Liver (tissue), 9 donors: ENCODE measurements around the gene NTHL1. TPM values are rescaled to one million over a fixed set of nuclear protein-coding genes. Genes with fewer than 3 reads are reported as not detected.

Experiments
- DNase-seq: peaks from one replicate; pipeline ENCODE4 v3.0.0-alpha.2; 2017; ENCODE audit warnings: low spot score
- H3K27ac ChIP-seq, 2 donors: one replicate each; pipeline ENCODE4 v1.7.0; 2013; ENCODE audit warnings: inconsistent platforms in 2 of 2, low read length in 2 of 2, control low read depth in 1 of 2, low read depth in 1 of 2, mild to moderate bottlenecking in 1 of 2
- H3K27me3 ChIP-seq, 4 donors: one replicate each; pipeline versions ENCODE4 v1.6.1 to v1.7.0; 2013; ENCODE audit warnings: low read length in 3 of 4, inconsistent platforms in 1 of 4, mild to moderate bottlenecking in 1 of 4, moderate library complexity in 1 of 4; ENCODE audit not compliant: control insufficient read depth in 4 of 4, insufficient read depth in 4 of 4
- H3K36me3 ChIP-seq, 4 donors: one replicate each; pipeline versions ENCODE4 v1.6.1 to v1.7.0; 2013; ENCODE audit warnings: low read length in 3 of 4, mild to moderate bottlenecking in 3 of 4, low read depth in 1 of 4, moderate library complexity in 1 of 4; ENCODE audit not compliant: control insufficient read depth in 4 of 4, insufficient read depth in 3 of 4
- H3K4me1 ChIP-seq, 4 donors: one replicate each; pipeline versions ENCODE4 v1.6.1 to v1.7.0; 2013; ENCODE audit warnings: low read length in 3 of 4, mild to moderate bottlenecking in 3 of 4, moderate library complexity in 1 of 4; ENCODE audit not compliant: control insufficient read depth in 4 of 4, insufficient read depth in 4 of 4
- H3K4me3 ChIP-seq, 3 donors: one replicate each; pipeline versions ENCODE4 v1.6.1 to v1.7.0; 2013; ENCODE audit warnings: low read length in 3 of 3, control low read depth in 1 of 3, low read depth in 1 of 3, mild to moderate bottlenecking in 1 of 3
- H3K9ac ChIP-seq, 2 donors: one replicate each; pipeline ENCODE4 v1.7.0; 2013; ENCODE audit warnings: low read length in 2 of 2, mild to moderate bottlenecking in 2 of 2, moderate library complexity in 2 of 2, control low read depth in 1 of 2, low read depth in 1 of 2
- H3K9me3 ChIP-seq, 4 donors: one replicate each; pipeline versions ENCODE4 v1.6.1 to v1.7.0; 2013; ENCODE audit warnings: low read length in 3 of 4; ENCODE audit not compliant: control insufficient read depth in 4 of 4
- EGR1 ChIP-seq, 2 donors: IDR thresholded peaks; 2 replicates each; pipeline ENCODE4 v1.6.1; 2016 to 2018; ENCODE audit warnings: antibody characterized with exemption in 2 of 2, low read depth in 2 of 2
- FOXA1 ChIP-seq: IDR thresholded peaks from 2 replicates; pipeline ENCODE4 v1.6.1; 2016; ENCODE audit warnings: antibody characterized with exemption
- FOXA2 ChIP-seq: IDR thresholded peaks from 2 replicates; pipeline ENCODE4 v1.6.1; 2016; ENCODE audit warnings: antibody characterized with exemption
- GABPA ChIP-seq, 2 donors: IDR thresholded peaks in 1 of 2; conservative IDR thresholded peaks in 1 of 2; 2 replicates each; pipeline ENCODE4 v1.6.1; 2016; ENCODE audit warnings: antibody characterized with exemption in 2 of 2, mild to moderate bottlenecking in 1 of 2, moderate library complexity in 1 of 2
- HNF4A ChIP-seq, 2 donors: conservative IDR thresholded peaks; 2 replicates each; pipeline ENCODE4 v1.6.1; 2016; ENCODE audit warnings: antibody characterized with exemption in 2 of 2, mild to moderate bottlenecking in 2 of 2
- HNF4G ChIP-seq: IDR thresholded peaks from 2 replicates; pipeline ENCODE4 v1.6.1; 2016; ENCODE audit warnings: antibody characterized with exemption
- NR2F2 ChIP-seq: IDR thresholded peaks from 2 replicates; pipeline ENCODE4 v1.6.1; 2016; ENCODE audit warnings: antibody characterized with exemption
- RAD21 ChIP-seq, 2 donors: IDR thresholded peaks; 2 replicates each; pipeline ENCODE4 v1.6.1; 2016; ENCODE audit warnings: antibody characterized with exemption in 2 of 2, mild to moderate bottlenecking in 2 of 2
- REST ChIP-seq: IDR thresholded peaks from 2 replicates; pipeline ENCODE4 v1.6.1; 2016; ENCODE audit warnings: antibody characterized with exemption, mild to moderate bottlenecking
- SP1 ChIP-seq: IDR thresholded peaks from 2 replicates; pipeline ENCODE4 v1.6.1; 2018; ENCODE audit warnings: antibody characterized with exemption, mild to moderate bottlenecking
- YY1 ChIP-seq: IDR thresholded peaks from 2 replicates; pipeline ENCODE4 v1.6.1; 2016; ENCODE audit warnings: antibody characterized with exemption, mild to moderate bottlenecking
- WGBS: extraction: QIAGEN DNeasy Blood & Tissue Kit; methylation state at CpG from one replicate; pipeline ENCODE4 v1.1.7; 2013; 5-methylcytosine and 5-hydroxymethylcytosine counted together
- polyA plus RNA-seq, 2 donors: library from polyadenylated mRNA; stranded (reverse) in 1 of 2; unstranded in 1 of 2; fragments of 200-250 nt in 1 of 2; fragments of >200 nt in 1 of 2; fragmentation: Nextera tagmentation in 1 of 2; extraction: Ambion mirVana in 1 of 2; gene quantifications; one replicate each; pipeline versions ENCODE4 v1.2.1 to v1.2.3, GENCODE V29; 2013 to 2015
- total RNA-seq, 2 donors: library from RNA; depleted of rRNA; stranded (reverse); fragments of >200 nt; gene quantifications; one replicate each; pipeline ENCODE4 v1.2.3, GENCODE V29; 2014
- TF ChIP-seq, protein P1 (sequence below): fragments of 150-350 bp; IDR thresholded peaks from 2 replicates; pipeline ENCODE4 v1.5.1; 2017; ENCODE audit warnings: improper control_type of control experiment, low read depth, low read length; ENCODE audit not compliant: missing input control
- TF ChIP-seq, protein P2 (sequence below): IDR thresholded peaks from 2 replicates; pipeline ENCODE4 v1.6.1; 2016; ENCODE audit warnings: antibody characterized with exemption
- TF ChIP-seq, protein P3 (sequence below): IDR thresholded peaks from 2 replicates; pipeline ENCODE4 v1.6.1; 2016; ENCODE audit warnings: antibody characterized with exemption
- donor health status: healthy.
- donor health status: healthy.
- donor health status: healthy.
- donor health status: healthy.
- donor health status: healthy.

NTHL1 gene
- total and polyA plus RNA-seq, 4 donors: 10.4 to 166 (median 19.1) TPM

- TF ChIP-seq REST (no peak), HNF4A (conservative IDR thresholded peaks at IDR 0.05) (no peak), RAD21 (IDR thresholded peaks at IDR 0.05) (no peak)
Observed at GRCh38 chr16:1991588-1991947, 56.1 kb downstream of the NTHL1 start (continued).

- Histone ChIP-seq H3K27me3 (peaks cover 0 to 9% (median 4%) of the 10 kb centered on the region in 4 donors), H3K4me3 (no peak overlapping the region), H3K4me1 (peaks cover 2 to 31% (median 17%) of the 10 kb centered on the region in 4 donors), H3K9ac (no peak overlapping the region), H3K27ac (no peak overlapping the region), H3K36me3 (peaks cover 0 to 9% (median under 1%) of the 10 kb centered on the region in 4 donors), H3K9me3 (no peaks in the 10 kb centered on the region)
- 17% methylated on average over 18 of the region's 18 CpGs for WGBS
- TF ChIP-seq, protein P1, sequence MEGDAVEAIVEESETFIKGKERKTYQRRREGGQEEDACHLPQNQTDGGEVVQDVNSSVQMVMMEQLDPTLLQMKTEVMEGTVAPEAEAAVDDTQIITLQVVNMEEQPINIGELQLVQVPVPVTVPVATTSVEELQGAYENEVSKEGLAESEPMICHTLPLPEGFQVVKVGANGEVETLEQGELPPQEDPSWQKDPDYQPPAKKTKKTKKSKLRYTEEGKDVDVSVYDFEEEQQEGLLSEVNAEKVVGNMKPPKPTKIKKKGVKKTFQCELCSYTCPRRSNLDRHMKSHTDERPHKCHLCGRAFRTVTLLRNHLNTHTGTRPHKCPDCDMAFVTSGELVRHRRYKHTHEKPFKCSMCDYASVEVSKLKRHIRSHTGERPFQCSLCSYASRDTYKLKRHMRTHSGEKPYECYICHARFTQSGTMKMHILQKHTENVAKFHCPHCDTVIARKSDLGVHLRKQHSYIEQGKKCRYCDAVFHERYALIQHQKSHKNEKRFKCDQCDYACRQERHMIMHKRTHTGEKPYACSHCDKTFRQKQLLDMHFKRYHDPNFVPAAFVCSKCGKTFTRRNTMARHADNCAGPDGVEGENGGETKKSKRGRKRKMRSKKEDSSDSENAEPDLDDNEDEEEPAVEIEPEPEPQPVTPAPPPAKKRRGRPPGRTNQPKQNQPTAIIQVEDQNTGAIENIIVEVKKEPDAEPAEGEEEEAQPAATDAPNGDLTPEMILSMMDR: no peak
- no peak for TF ChIP-seq EGR1 (IDR thresholded peaks at IDR 0.05; ENCODE audit: low read depth in 2 of 2)
- no peak for TF ChIP-seq SP1
- no peak for TF ChIP-seq YY1
- no peak for TF ChIP-seq HNF4G
- TF ChIP-seq RAD21 (IDR thresholded peaks at IDR 0.05): no peak
- TF ChIP-seq FOXA1: no peak
- TF ChIP-seq GABPA (IDR thresholded peaks at IDR 0.05 in 1 of 2, conservative IDR thresholded peaks at IDR 0.05 in 1 of 2): no peak
- TF ChIP-seq FOXA2: no peak
- TF ChIP-seq HNF4A (conservative IDR thresholded peaks at IDR 0.05): no peak
- no peak for TF ChIP-seq NR2F2
- TF ChIP-seq, protein P2, sequence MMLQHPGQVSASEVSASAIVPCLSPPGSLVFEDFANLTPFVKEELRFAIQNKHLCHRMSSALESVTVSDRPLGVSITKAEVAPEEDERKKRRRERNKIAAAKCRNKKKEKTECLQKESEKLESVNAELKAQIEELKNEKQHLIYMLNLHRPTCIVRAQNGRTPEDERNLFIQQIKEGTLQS: no peak
- TF ChIP-seq, protein P3, sequence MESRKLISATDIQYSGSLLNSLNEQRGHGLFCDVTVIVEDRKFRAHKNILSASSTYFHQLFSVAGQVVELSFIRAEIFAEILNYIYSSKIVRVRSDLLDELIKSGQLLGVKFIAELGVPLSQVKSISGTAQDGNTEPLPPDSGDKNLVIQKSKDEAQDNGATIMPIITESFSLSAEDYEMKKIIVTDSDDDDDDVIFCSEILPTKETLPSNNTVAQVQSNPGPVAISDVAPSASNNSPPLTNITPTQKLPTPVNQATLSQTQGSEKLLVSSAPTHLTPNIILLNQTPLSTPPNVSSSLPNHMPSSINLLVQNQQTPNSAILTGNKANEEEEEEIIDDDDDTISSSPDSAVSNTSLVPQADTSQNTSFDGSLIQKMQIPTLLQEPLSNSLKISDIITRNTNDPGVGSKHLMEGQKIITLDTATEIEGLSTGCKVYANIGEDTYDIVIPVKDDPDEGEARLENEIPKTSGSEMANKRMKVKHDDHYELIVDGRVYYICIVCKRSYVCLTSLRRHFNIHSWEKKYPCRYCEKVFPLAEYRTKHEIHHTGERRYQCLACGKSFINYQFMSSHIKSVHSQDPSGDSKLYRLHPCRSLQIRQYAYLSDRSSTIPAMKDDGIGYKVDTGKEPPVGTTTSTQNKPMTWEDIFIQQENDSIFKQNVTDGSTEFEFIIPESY: no peak
- TF ChIP-seq REST: no peak
- DNase-seq: no peak
Observed at GRCh38 chr16:1991135-1991551, 56.5 kb downstream of the NTHL1 start.
